HEK293 (cell line): ENCODE measurements around the gene BTNL8.

Experiments used
- CTCF ChIP-seq: fragments of 450-650 bp; formaldehyde crosslinking; IDR thresholded peaks from 2 replicates; pipeline ENCODE4 v1.5.1; 2016; ENCODE audit warnings: missing biosample characterization, missing genetic modification characterization
- HOXA7 ChIP-seq: sonication (generic); formaldehyde crosslinking; IDR thresholded peaks from 2 replicates; pipeline ENCODE4 v1.8.1; 2022; ENCODE audit warnings: missing genetic modification reagents, borderline replicate concordance
- KLF16 ChIP-seq: fragments of 450-650 bp; formaldehyde crosslinking; IDR thresholded peaks from 2 replicates; pipeline ENCODE4 v1.5.1; 2017; ENCODE audit warnings: missing biosample characterization, missing genetic modification characterization
- MZF1 ChIP-seq: fragments of 450-650 bp; formaldehyde crosslinking; IDR thresholded peaks from 2 replicates; pipeline ENCODE4 v1.5.1; 2017; ENCODE audit warnings: missing biosample characterization, missing genetic modification characterization, borderline replicate concordance
- RBAK ChIP-seq: fragments of 450-650 bp; formaldehyde crosslinking; IDR thresholded peaks from 2 replicates; pipeline ENCODE4 v1.5.1; 2016; ENCODE audit warnings: missing biosample characterization, missing genetic modification characterization
- TCF7L2 ChIP-seq: IDR thresholded peaks from 2 replicates; pipeline ENCODE4 v1.6.1; 2011; ENCODE audit warnings: low read depth, mild to moderate bottlenecking, inconsistent platforms, low read length, moderate library complexity, borderline replicate concordance
- ZEB2 ChIP-seq: fragments of 450-650 bp; formaldehyde crosslinking; IDR thresholded peaks from 2 replicates; pipeline ENCODE4 v1.5.1; 2016; ENCODE audit warnings: missing biosample characterization, missing genetic modification characterization
- ZNF157 ChIP-seq: fragments of 450-650 bp; formaldehyde crosslinking; IDR thresholded peaks from 2 replicates; pipeline ENCODE4 v1.5.1; 2016; ENCODE audit warnings: missing biosample characterization, missing genetic modification characterization
- ZNF202 ChIP-seq: fragments of 450-650 bp; formaldehyde crosslinking; IDR thresholded peaks from 2 replicates; pipeline ENCODE4 v1.5.1; 2016; ENCODE audit warnings: missing biosample characterization, missing genetic modification characterization, borderline replicate concordance
- ZNF26 ChIP-seq: fragments of 450-650 bp; formaldehyde crosslinking; IDR thresholded peaks from 2 replicates; pipeline ENCODE4 v1.5.1; 2016; ENCODE audit warnings: missing biosample characterization, missing genetic modification characterization
- ZNF830 ChIP-seq: fragments of 450-650 bp; IDR thresholded peaks from 2 replicates; pipeline ENCODE4 v1.5.0; 2018; ENCODE audit warnings: missing biosample characterization, missing genetic modification characterization, low read depth, mild to moderate bottlenecking, moderate library complexity
- TF ChIP-seq, protein P1 (sequence below): fragments of 450-650 bp; formaldehyde crosslinking; IDR thresholded peaks from 2 replicates; pipeline ENCODE4 v1.5.1; 2017; ENCODE audit warnings: missing biosample characterization, mild to moderate bottlenecking, missing genetic modification characterization, moderate library complexity
- TF ChIP-seq, protein P2 (sequence below): fragments of 450-650 bp; formaldehyde crosslinking; IDR thresholded peaks from 2 replicates; pipeline ENCODE4 v1.5.1; 2016; ENCODE audit warnings: missing biosample characterization, missing genetic modification characterization

GRCh38 chr5:180860887-180861822, 37.8 kb upstream of the BTNL8 start, which contains the start of gene ZFP62:
- no peak for TF ChIP-seq ZNF26 (tag by site-specific recombination)
- peak; percentile 48; the same call in 1 of the 2 replicates for TF ChIP-seq CTCF (tag by site-specific recombination)
- no peak for TF ChIP-seq ZNF202
- TF ChIP-seq TCF7L2 = no peak
- TF ChIP-seq ZNF157 = no peak
- TF ChIP-seq, protein P1, sequence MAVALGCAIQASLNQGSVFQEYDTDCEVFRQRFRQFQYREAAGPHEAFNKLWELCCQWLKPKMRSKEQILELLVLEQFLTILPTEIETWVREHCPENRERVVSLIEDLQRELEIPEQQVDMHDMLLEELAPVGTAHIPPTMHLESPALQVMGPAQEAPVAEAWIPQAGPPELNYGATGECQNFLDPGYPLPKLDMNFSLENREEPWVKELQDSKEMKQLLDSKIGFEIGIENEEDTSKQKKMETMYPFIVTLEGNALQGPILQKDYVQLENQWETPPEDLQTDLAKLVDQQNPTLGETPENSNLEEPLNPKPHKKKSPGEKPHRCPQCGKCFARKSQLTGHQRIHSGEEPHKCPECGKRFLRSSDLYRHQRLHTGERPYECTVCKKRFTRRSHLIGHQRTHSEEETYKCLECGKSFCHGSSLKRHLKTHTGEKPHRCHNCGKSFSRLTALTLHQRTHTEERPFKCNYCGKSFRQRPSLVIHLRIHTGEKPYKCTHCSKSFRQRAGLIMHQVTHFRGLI (tag by site-specific recombination) = no peak
- TF ChIP-seq, protein P2, sequence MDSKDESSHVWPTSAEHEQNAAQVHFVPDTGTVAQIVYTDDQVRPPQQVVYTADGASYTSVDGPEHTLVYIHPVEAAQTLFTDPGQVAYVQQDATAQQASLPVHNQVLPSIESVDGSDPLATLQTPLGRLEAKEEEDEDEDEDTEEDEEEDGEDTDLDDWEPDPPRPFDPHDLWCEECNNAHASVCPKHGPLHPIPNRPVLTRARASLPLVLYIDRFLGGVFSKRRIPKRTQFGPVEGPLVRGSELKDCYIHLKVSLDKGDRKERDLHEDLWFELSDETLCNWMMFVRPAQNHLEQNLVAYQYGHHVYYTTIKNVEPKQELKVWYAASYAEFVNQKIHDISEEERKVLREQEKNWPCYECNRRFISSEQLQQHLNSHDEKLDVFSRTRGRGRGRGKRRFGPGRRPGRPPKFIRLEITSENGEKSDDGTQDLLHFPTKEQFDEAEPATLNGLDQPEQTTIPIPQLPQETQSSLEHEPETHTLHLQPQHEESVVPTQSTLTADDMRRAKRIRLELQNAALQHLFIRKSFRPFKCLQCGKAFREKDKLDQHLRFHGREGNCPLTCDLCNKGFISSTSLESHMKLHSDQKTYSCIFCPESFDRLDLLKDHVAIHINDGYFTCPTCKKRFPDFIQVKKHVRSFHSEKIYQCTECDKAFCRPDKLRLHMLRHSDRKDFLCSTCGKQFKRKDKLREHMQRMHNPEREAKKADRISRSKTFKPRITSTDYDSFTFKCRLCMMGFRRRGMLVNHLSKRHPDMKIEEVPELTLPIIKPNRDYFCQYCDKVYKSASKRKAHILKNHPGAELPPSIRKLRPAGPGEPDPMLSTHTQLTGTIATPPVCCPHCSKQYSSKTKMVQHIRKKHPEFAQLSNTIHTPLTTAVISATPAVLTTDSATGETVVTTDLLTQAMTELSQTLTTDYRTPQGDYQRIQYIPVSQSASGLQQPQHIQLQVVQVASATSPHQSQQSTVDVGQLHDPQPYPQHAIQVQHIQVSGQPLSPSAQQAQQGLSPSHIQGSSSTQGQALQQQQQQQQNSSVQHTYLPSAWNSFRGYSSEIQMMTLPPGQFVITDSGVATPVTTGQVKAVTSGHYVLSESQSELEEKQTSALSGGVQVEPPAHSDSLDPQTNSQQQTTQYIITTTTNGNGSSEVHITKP (tag by site-specific recombination) = peak; percentile 88
- TF ChIP-seq KLF16 (tag by site-specific recombination) = no peak
- TF ChIP-seq HOXA7 (CRISPR knock-in tag) = no peak
- TF ChIP-seq ZEB2 (tag by site-specific recombination) = peak; percentile 99
- TF ChIP-seq MZF1 = no peak
- no peak for TF ChIP-seq RBAK (tag by site-specific recombination)
- TF ChIP-seq ZNF830 (tag by site-specific recombination) = no peak
